Muscle layer of duodenum (tissue), 2 donors: Measurements from ENCODE around the gene RERE.

Experiments used
- H3K27ac ChIP-seq: one replicate; pipeline ENCODE4 v1.7.0; 2013; ENCODE audit warnings: mild to moderate bottlenecking, low read length
- H3K27me3 ChIP-seq: one replicate; pipeline ENCODE4 v1.7.0; 2013; ENCODE audit warnings: low read depth, mild to moderate bottlenecking, control low read depth, low read length
- H3K36me3 ChIP-seq, 2 donors: one replicate each; pipeline ENCODE4 v1.7.0; 2013; ENCODE audit warnings: low read length in 2 of 2, control low read depth in 1 of 2, mild to moderate bottlenecking in 1 of 2; ENCODE audit not compliant: insufficient read depth in 2 of 2, control insufficient read depth in 1 of 2
- H3K4me1 ChIP-seq, 2 donors: one replicate each; pipeline ENCODE4 v1.7.0; 2013; ENCODE audit warnings: low read length in 2 of 2, mild to moderate bottlenecking in 2 of 2, control low read depth in 1 of 2, moderate library complexity in 1 of 2; ENCODE audit not compliant: insufficient read depth in 2 of 2, control insufficient read depth in 1 of 2
- H3K4me3 ChIP-seq, 2 donors: one replicate each; pipeline ENCODE4 v1.7.0; 2013; ENCODE audit warnings: low read length in 2 of 2, low read depth in 1 of 2, mild to moderate bottlenecking in 1 of 2
- H3K9me3 ChIP-seq, 2 donors: one replicate each; pipeline ENCODE4 v1.7.0; 2013; ENCODE audit warnings: low read length in 2 of 2, control low read depth in 1 of 2, mild to moderate bottlenecking in 1 of 2; ENCODE audit not compliant: control insufficient read depth in 1 of 2
- donor health status: healthy.

Gene RERE

GRCh38 chr1:8817412-8818324, at the start of gene RERE:
RERE (minus strand) TSS chr1:8817640.
- Histone ChIP-seq H3K4me1 (peaks cover 17 to 30% of the 10 kb centered on the region in 2 donors), H3K36me3 (no peaks in the 10 kb centered on the region)

GRCh38 chr1:8866792-8867415, 49.5 kb upstream of the RERE start:
- peaks cover 89 to 95% of the 10 kb centered on the region in 2 donors for H3K36me3 ChIP-seq
- H3K9me3 ChIP-seq, result no peaks in the 10 kb centered on the region
- H3K27me3 ChIP-seq, result no peaks in the 10 kb centered on the region
- no peak overlapping the region for H3K27ac ChIP-seq
- H3K4me1 ChIP-seq, result no peaks in the 10 kb centered on the region
- H3K4me3 ChIP-seq, result no peak overlapping the region

More at GRCh38 chr1:8817412-8818324, at the start of gene RERE:
- Histone ChIP-seq H3K27ac (peak within 1 kb of the TSS; percentile 97), H3K9me3 (no peaks in the 10 kb centered on the region), H3K4me3 (peak within 1 kb of the TSS; percentile 87 to 88), H3K27me3 (no peaks in the 10 kb centered on the region)

GRCh38 chr1:8866173-8866791, 48.8 kb upstream of the RERE start:
- no peak overlapping the region for H3K4me3 ChIP-seq
- H3K27ac ChIP-seq, result no peak overlapping the region
- no peaks in the 10 kb centered on the region for H3K4me1 ChIP-seq
- H3K9me3 ChIP-seq, result no peaks in the 10 kb centered on the region
- H3K36me3 ChIP-seq, result peaks cover 86 to 95% of the 10 kb centered on the region in 2 donors
- no peaks in the 10 kb centered on the region for H3K27me3 ChIP-seq

- Histone ChIP-seq H3K4me3 (no peak overlapping the region), H3K27me3 (no peaks in the 10 kb centered on the region)
These were observed 47.4 kb upstream of the RERE start for GRCh38 chr1:8864713-8865344.

GRCh38 chr1:8863794-8864233, 46.4 kb upstream of the RERE start:
- Histone ChIP-seq H3K4me3 (no peak overlapping the region), H3K36me3 (peaks cover 76 to 82% of the 10 kb centered on the region in 2 donors), H3K9me3 (no peaks in the 10 kb centered on the region), H3K4me1 (peaks cover 0 to 9% of the 10 kb centered on the region in 2 donors), H3K27ac (no peak overlapping the region), H3K27me3 (no peaks in the 10 kb centered on the region)

More at GRCh38 chr1:8864713-8865344, 47.4 kb upstream of the RERE start:
- Histone ChIP-seq H3K27ac (no peak overlapping the region), H3K9me3 (no peaks in the 10 kb centered on the region), H3K4me1 (no peaks in the 10 kb centered on the region), H3K36me3 (peaks cover 81 to 92% of the 10 kb centered on the region in 2 donors)

- H3K36me3 ChIP-seq, result peaks cover 78 to 79% of the 10 kb centered on the region in 2 donors
- H3K4me3 ChIP-seq, result no peak overlapping the region
- no peaks in the 10 kb centered on the region for H3K9me3 ChIP-seq
- no peak overlapping the region for H3K27ac ChIP-seq
- H3K27me3 ChIP-seq, result no peaks in the 10 kb centered on the region
- peaks cover 4 to 16% of the 10 kb centered on the region in 2 donors for H3K4me1 ChIP-seq
These were observed 45.7 kb upstream of the RERE start for GRCh38 chr1:8863138-8863537.

- Histone ChIP-seq H3K36me3 (peaks cover 73% of the 10 kb centered on the region in 2 donors), H3K27ac (no peak overlapping the region), H3K9me3 (no peaks in the 10 kb centered on the region), H3K4me1 (peaks cover 4 to 22% of the 10 kb centered on the region in 2 donors), H3K4me3 (no peak overlapping the region), H3K27me3 (no peaks in the 10 kb centered on the region)
These were observed 45.1 kb upstream of the RERE start for GRCh38 chr1:8862528-8862927.

GRCh38 chr1:8860738-8861516, 43.5 kb upstream of the RERE start:
- Histone ChIP-seq H3K9me3 (no peaks in the 10 kb centered on the region), H3K36me3 (peaks cover 57 to 67% of the 10 kb centered on the region in 2 donors), H3K4me1 (peaks cover 4 to 31% of the 10 kb centered on the region in 2 donors), H3K27ac (no peak overlapping the region), H3K4me3 (no peak overlapping the region), H3K27me3 (no peaks in the 10 kb centered on the region)

- no peaks in the 10 kb centered on the region for H3K27me3 ChIP-seq
- no peaks in the 10 kb centered on the region for H3K9me3 ChIP-seq
- peaks cover 40 to 49% of the 10 kb centered on the region in 2 donors for H3K36me3 ChIP-seq
- H3K4me3 ChIP-seq, result no peak overlapping the region
- H3K27ac ChIP-seq, result peak overlapping the region; percentile 39
- peaks cover 4 to 31% of the 10 kb centered on the region in 2 donors for H3K4me1 ChIP-seq
These were observed 41.7 kb upstream of the RERE start for GRCh38 chr1:8858888-8859706.
